ENCODE results near the gene PKNOX2.

DNA sequence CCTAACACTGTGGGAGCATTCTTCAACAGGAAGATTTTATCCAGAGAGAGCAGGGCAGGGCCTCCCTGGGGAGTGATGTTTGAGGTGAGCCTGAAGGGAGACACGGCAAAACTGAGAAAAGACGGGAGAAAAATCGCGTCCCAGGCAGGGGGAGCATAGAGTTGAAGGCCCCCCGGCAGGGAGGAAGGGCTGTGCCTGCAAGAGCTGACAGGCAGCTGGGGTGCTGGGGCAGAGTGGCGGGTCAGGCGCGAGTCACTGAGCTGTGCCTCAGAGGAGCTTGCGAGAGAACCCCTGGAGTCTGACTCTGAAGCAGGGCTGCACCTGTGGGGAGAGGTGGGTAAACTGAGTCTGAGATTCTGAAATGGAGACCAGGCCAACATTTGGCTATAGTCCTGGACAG is 14.8 kb downstream of the PKNOX2 start:
- no peak for TF ChIP-seq RFX5 (IDR thresholded peaks at IDR 0.05; ENCODE audit: low read depth, low read length)
- no peak for TF ChIP-seq MXI1 (IDR thresholded peaks at IDR 0.05; ENCODE audit: borderline replicate concordance, low read depth, low read length)
- no peak for TF ChIP-seq CTCF (conservative IDR thresholded peaks at IDR 0.05; ENCODE audit: low read depth, low read length)
- TF ChIP-seq POLR2A (IDR thresholded peaks at IDR 0.05; ENCODE audit: low read depth, low read length): no peak
- no peak for TF ChIP-seq CEBPB (IDR thresholded peaks at IDR 0.05; ENCODE audit: low read depth, low read length)
- no peak for TF ChIP-seq NFE2L2 (IDR thresholded peaks at IDR 0.05; ENCODE audit: low read depth, low read length)
- no peak for TF ChIP-seq SMC3 (IDR thresholded peaks at IDR 0.05; ENCODE audit: low read depth, low read length)
- no peak for TF ChIP-seq USF2 (IDR thresholded peaks at IDR 0.05; ENCODE audit: low read depth, low read length)

Measured in IMR-90 (cell line).